Myocyte (in vitro differentiated cells): ENCODE data around the gene FITM1. TPM values are rescaled to one million over a fixed set of nuclear protein-coding genes. Genes with fewer than 3 reads are reported as not detected.

Experiments used
- DNase-seq: peaks from one replicate; pipeline ENCODE4 v3.0.0-alpha.2; 2012; ENCODE audit warnings: low read depth
- polyA plus RNA-seq: library from polyadenylated mRNA; unstranded; fragments of >200 nt; gene quantifications from one replicate; pipeline ENCODE4 v1.2.1, GENCODE V29; 2012; ENCODE audit warnings: missing spikeins
- total RNA-seq: library from RNA; depleted of rRNA; stranded (reverse); fragments of >200 nt; gene quantifications from 2 replicates; pipeline ENCODE4 v1.2.3, GENCODE V29; 2014

The FITM1 gene
- total RNA-seq: 144 and 180 TPM in 2 replicates
- 14.7 TPM for polyA plus RNA-seq

GRCh38 chr14:24130380-24130716 is at the start of gene FITM1:
Gene FITM1, plus strand, starts transcription at chr14:24130659. Its CDS starts 905 bp downstream, at chr14:24131564.
- no peak for DNase-seq

GRCh38 chr14:24080888-24081738 is 49.3 kb upstream of the FITM1 start:
- DNase-seq: peak; percentile 21

GRCh38 chr14:24081739-24082211 is 48.7 kb upstream of the FITM1 start:
- DNase-seq: no peak

- DNase-seq: no peak
Measured at GRCh38 chr14:24082411-24083080, 47.9 kb upstream of the FITM1 start.

GRCh38 chr14:24083462-24083861 is 47.0 kb upstream of the FITM1 start:
- no peak for DNase-seq

GRCh38 chr14:24084440-24084839 is 46.0 kb upstream of the FITM1 start:
- no peak for DNase-seq

- no peak for DNase-seq
Measured at GRCh38 chr14:24085215-24085614, 45.2 kb upstream of the FITM1 start.

GRCh38 chr14:24086193-24086955 is 44.1 kb upstream of the FITM1 start:
- no peak for DNase-seq

- DNase-seq: no peak
Measured at GRCh38 chr14:24087004-24087403, 43.5 kb upstream of the FITM1 start.

GRCh38 chr14:24088095-24088494 is 42.4 kb upstream of the FITM1 start:
- no peak for DNase-seq

GRCh38 chr14:24089890-24090289 is 40.6 kb upstream of the FITM1 start:
- DNase-seq: no peak

GRCh38 chr14:24092110-24092504 is 38.4 kb upstream of the FITM1 start:
- DNase-seq: peak; percentile 7

GRCh38 chr14:24092505-24093206 is 37.8 kb upstream of the FITM1 start:
- no peak for DNase-seq

- DNase-seq: no peak
Measured at GRCh38 chr14:24093207-24093900, 37.1 kb upstream of the FITM1 start.

- peak; percentile 81 for DNase-seq
Measured at GRCh38 chr14:24093901-24094840, 36.3 kb upstream of the FITM1 start, which contains the start of gene PCK2. Gene PCK2, plus strand, starts transcription at chr14:24094311. Its CDS starts 95 bp downstream, at chr14:24094406.

GRCh38 chr14:24094841-24095270 is 35.6 kb upstream of the FITM1 start:
- DNase-seq: no peak

GRCh38 chr14:24095271-24096068 is 35.0 kb upstream of the FITM1 start:
- DNase-seq: no peak

- no peak for DNase-seq
Measured at GRCh38 chr14:24096545-24097181, 33.8 kb upstream of the FITM1 start.
